Adrenal gland (tissue), 5 donors: ENCODE data around the gene PDGFRB.

Experiments
- POLR2A ChIP-seq, 2 donors: fragments of 450-650 bp; IDR thresholded peaks; one replicate each; pipeline ENCODE4 v1.6.1; 2017; ENCODE audit warnings: antibody characterized with exemption in 2 of 2, mild to moderate bottlenecking in 2 of 2, moderate library complexity in 1 of 2
- TF ChIP-seq, protein P1 (sequence below), 6 experiments: fragments of 450-650 bp in 4 of 6; fragments of 200-600 bp in 2 of 6; sonication (generic) in 1 of 6; IDR thresholded peaks; 1 replicate in 5 of 6; 2 replicates in 1 of 6; pipeline versions ENCODE4 v1.5.1 to v1.8.0; 2016 to 2021; ENCODE audit warnings: antibody characterized with exemption in 6 of 6, mild to moderate bottlenecking in 2 of 6, moderate library complexity in 1 of 6
- donor health status: DM: no; HTN: no; CAD: no.

GRCh38 chr5:150148117-150148927, 7.3 kb downstream of the PDGFRB start:
- TF ChIP-seq, protein P1, sequence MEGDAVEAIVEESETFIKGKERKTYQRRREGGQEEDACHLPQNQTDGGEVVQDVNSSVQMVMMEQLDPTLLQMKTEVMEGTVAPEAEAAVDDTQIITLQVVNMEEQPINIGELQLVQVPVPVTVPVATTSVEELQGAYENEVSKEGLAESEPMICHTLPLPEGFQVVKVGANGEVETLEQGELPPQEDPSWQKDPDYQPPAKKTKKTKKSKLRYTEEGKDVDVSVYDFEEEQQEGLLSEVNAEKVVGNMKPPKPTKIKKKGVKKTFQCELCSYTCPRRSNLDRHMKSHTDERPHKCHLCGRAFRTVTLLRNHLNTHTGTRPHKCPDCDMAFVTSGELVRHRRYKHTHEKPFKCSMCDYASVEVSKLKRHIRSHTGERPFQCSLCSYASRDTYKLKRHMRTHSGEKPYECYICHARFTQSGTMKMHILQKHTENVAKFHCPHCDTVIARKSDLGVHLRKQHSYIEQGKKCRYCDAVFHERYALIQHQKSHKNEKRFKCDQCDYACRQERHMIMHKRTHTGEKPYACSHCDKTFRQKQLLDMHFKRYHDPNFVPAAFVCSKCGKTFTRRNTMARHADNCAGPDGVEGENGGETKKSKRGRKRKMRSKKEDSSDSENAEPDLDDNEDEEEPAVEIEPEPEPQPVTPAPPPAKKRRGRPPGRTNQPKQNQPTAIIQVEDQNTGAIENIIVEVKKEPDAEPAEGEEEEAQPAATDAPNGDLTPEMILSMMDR (IDR thresholded peaks at IDR 0.05) = no peak
- no peak for TF ChIP-seq POLR2A (IDR thresholded peaks at IDR 0.05)
